ENCODE measurements around the gene MIPOL1.

Gene MIPOL1

DNA sequence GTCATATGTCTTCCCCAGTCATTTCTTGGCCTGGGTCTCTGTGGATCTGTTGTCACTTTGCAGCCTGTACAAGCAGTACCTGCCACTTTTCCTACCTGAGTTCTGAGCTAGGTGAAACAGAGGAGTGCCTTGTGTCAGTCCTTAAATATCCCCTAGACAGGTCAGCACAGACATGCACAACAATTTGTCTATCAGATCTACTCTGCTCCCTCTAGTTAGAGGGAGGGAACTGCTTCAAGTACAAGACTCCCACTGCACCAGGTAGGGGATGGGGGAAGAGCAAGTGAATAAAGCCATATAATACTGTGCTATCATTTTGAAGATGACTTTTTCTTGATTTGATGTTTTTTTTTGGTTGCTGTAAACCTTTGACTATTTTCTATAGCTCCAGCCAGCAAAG is 39.4 kb downstream of the MIPOL1 start:
- Histone ChIP-seq H3K4me3 (ENCODE audit: low read length) (no peak overlapping the region), H3K27ac (ENCODE audit: low read depth, low read length) (no peak overlapping the region), H3K4me1 (ENCODE audit: insufficient read depth, low read length) (0 out of 2 replicates have a peak, but pooled peaks cover 2% of the 10 kb centered on the region), H3K27me3 (ENCODE audit: insufficient read depth, low read length) (no peaks in the 10 kb centered on the region), H3K9ac (ENCODE audit: low read depth, low read length) (no peak overlapping the region), H3K9me3 (ENCODE audit: insufficient read depth, low read depth, low read length) (no peaks in the 10 kb centered on the region), H3K36me3 (ENCODE audit: insufficient read depth, low read length) (no peaks in the 10 kb centered on the region)

DNA sequence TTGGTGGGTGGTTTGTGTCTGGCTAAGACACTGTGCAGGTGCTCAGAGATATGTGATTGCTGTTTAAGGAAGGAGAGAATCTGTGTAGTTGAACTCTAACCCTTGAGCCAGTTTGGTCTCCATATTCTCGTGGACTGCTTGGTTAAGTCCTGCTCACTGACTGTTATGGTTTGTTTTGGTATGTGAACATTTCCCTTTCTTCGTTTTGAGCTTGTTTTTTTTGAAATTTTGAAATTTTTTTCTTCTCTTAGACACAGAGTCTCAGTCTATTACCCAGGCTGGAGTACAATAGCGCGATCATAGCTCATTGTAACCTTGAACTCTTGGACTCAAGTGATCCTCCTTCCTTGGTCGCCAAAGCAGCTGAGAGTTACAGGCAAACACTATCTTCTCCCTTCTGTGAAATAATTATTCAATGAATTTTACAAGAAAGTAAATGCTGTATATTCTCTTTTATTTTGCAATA is 40.0 kb downstream of the MIPOL1 start:
- Histone ChIP-seq H3K4me1 (ENCODE audit: insufficient read depth, low read length) (0 out of 2 replicates have a peak, but pooled peaks cover 2% of the 10 kb centered on the region), H3K9me3 (ENCODE audit: insufficient read depth, low read depth, low read length) (no peaks in the 10 kb centered on the region), H3K9ac (ENCODE audit: low read depth, low read length) (no peak overlapping the region), H3K27me3 (ENCODE audit: insufficient read depth, low read length) (no peaks in the 10 kb centered on the region), H3K27ac (ENCODE audit: low read depth, low read length) (no peak overlapping the region), H3K4me3 (ENCODE audit: low read length) (no peak overlapping the region), H3K36me3 (ENCODE audit: insufficient read depth, low read length) (no peaks in the 10 kb centered on the region)
- WGBS: 96% methylated on average over 5 of the region's 5 CpGs

DNA sequence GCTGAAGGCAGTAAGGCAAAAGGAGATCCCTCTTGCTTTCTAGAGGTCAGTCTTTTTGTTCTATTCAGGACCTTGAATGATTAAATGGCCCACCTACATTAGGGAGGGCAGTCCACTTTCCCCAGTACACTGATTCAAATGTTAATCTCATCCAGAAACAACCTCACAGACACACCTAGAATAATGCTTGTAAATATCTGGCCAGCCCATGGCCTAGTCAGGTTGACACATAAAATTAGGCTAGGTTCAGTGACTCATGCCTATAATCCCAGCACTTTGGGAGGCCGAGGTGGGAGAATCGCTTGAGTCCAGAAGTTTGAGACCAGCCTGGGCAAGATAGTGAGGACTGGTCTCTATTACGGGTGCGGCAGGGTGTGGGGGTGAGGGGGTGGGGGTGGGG is 43.5 kb downstream of the MIPOL1 start:
- Histone ChIP-seq H3K27me3 (ENCODE audit: insufficient read depth, low read length) (no peaks in the 10 kb centered on the region), H3K36me3 (ENCODE audit: insufficient read depth, low read length) (no peaks in the 10 kb centered on the region), H3K9me3 (ENCODE audit: insufficient read depth, low read depth, low read length) (no peaks in the 10 kb centered on the region), H3K27ac (ENCODE audit: low read depth, low read length) (no peak overlapping the region), H3K4me3 (ENCODE audit: low read length) (no peak overlapping the region), H3K4me1 (ENCODE audit: insufficient read depth, low read length) (0 out of 2 replicates have a peak, but pooled peaks cover 2% of the 10 kb centered on the region), H3K9ac (ENCODE audit: low read depth, low read length) (no peak overlapping the region)
- WGBS: 65% methylated on average over 4 of the region's 4 CpGs

DNA sequence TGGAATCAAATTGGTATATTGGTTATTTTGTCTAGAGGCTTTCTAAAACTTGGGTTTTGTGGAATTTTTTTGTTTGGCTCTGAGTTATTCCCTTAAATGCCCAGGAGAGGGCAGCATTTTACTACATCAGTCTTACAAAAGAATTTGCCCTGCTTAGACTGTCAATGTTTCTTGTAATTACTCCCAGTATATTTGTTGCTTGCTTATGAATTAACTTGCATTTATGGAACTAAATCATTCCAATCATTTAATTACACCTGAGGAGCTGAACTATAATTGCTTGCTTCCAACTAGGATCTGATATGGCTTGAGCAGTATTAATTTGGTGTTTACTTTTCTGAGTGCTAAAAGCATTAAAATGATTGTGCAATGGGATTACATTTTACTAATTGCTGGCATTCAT is 48.7 kb downstream of the MIPOL1 start:
- H3K9me3 ChIP-seq (ENCODE audit: insufficient read depth, low read depth, low read length): no peaks in the 10 kb centered on the region
- H3K36me3 ChIP-seq (ENCODE audit: insufficient read depth, low read length): no peaks in the 10 kb centered on the region
- no peaks in the 10 kb centered on the region for H3K27me3 ChIP-seq (ENCODE audit: insufficient read depth, low read length)
- no peak overlapping the region for H3K9ac ChIP-seq (ENCODE audit: low read depth, low read length)
- H3K27ac ChIP-seq (ENCODE audit: low read depth, low read length): no peak overlapping the region
- H3K4me1 ChIP-seq (ENCODE audit: insufficient read depth, low read length): no peaks in the 10 kb centered on the region
- no peak overlapping the region for H3K4me3 ChIP-seq (ENCODE audit: low read length)

DNA sequence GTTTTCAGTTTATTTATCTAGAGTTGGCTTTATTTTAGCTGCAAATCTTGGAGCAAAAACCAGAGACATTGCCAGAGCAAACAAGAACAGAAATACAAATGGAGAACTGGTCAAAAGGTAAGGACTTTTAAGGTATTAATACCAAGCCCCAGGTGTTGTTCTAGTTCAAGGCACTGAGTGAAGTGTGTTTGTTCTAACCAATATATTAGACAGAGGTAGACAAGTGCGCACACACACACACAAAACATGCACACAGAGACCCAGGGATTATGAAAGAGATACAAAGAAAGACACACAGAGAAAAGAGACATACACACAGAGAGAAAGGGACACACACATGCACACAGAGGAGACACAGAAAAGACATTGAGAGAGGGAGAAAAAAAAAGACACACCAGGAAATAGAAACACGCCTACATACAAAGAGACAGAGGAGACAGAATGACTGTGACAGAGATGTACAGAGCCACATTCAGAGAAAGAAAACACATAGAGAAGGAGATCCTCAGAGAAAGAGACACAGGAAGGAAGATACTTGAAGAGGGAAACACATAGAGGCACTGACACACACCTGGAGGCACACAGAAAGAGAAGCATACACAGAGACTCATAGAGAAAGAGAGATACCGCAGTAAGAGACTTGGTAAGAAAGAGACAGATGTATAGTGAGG is 50.2 kb downstream of the MIPOL1 start:
- no peak overlapping the region for H3K4me3 ChIP-seq (ENCODE audit: low read length)
- no peaks in the 10 kb centered on the region for H3K9me3 ChIP-seq (ENCODE audit: insufficient read depth, low read depth, low read length)
- H3K9ac ChIP-seq (ENCODE audit: low read depth, low read length): no peak overlapping the region
- WGBS: 98% methylated on average over 3 of the region's 3 CpGs
- H3K4me1 ChIP-seq (ENCODE audit: insufficient read depth, low read length): no peaks in the 10 kb centered on the region
- no peak overlapping the region for H3K27ac ChIP-seq (ENCODE audit: low read depth, low read length)
- H3K36me3 ChIP-seq (ENCODE audit: insufficient read depth, low read length): no peaks in the 10 kb centered on the region
- no peaks in the 10 kb centered on the region for H3K27me3 ChIP-seq (ENCODE audit: insufficient read depth, low read length)

DNA sequence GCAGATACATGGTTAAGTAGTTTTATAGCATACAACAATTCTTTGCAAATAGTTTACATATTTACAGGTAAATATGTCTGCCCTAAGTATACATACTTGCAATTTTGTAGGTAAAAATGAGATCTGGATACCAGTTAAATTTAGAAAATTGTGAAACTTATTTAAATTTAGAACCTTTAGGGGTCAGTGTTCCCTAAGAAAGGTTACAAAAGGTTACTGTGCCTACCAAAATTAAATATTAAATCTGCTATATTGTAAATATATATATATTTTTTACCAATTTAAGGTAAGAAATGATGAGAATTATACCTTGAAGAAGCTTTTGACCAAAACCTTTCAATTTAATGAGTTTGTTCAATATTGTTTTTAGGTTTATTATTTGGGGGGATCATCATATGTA is 54.0 kb downstream of the MIPOL1 start:
- Histone ChIP-seq H3K27me3 (ENCODE audit: insufficient read depth, low read length) (no peaks in the 10 kb centered on the region), H3K9ac (ENCODE audit: low read depth, low read length) (no peak overlapping the region), H3K36me3 (ENCODE audit: insufficient read depth, low read length) (no peaks in the 10 kb centered on the region), H3K4me3 (ENCODE audit: low read length) (no peak overlapping the region), H3K27ac (ENCODE audit: low read depth, low read length) (no peak overlapping the region), H3K4me1 (ENCODE audit: insufficient read depth, low read length) (peaks cover 6% of the 10 kb centered on the region; the same call in 1 of the 2 replicates), H3K9me3 (ENCODE audit: insufficient read depth, low read depth, low read length) (no peaks in the 10 kb centered on the region)

DNA sequence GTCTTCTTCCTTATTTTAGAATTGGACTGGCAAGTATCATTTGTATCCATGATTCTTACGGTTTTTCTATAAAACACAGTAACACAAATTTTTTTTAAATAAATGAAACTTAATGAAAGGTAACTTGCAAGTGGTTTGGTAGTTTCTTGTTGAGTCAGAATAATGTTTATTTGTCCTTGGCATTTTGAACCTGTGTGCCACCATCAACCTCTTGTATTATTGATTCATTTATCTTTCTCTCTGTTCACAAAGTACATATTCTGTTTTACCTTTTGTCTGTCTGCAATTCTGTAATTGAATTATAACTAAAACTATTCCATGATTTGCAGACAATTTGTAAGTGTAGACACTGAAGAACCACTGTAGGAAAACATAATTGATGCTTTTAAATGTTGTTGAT is 54.7 kb downstream of the MIPOL1 start:
- WGBS: no CpG with 5 or more reads among the region's 1 CpG
- H3K9me3 ChIP-seq (ENCODE audit: insufficient read depth, low read depth, low read length): no peaks in the 10 kb centered on the region
- peaks cover 12% of the 10 kb centered on the region; the same call in 1 of the 2 replicates for H3K4me1 ChIP-seq (ENCODE audit: insufficient read depth, low read length)
- H3K27me3 ChIP-seq (ENCODE audit: insufficient read depth, low read length): no peaks in the 10 kb centered on the region
- no peak overlapping the region for H3K4me3 ChIP-seq (ENCODE audit: low read length)
- no peak overlapping the region for H3K27ac ChIP-seq (ENCODE audit: low read depth, low read length)
- H3K36me3 ChIP-seq (ENCODE audit: insufficient read depth, low read length): no peaks in the 10 kb centered on the region
- H3K9ac ChIP-seq (ENCODE audit: low read depth, low read length): no peak overlapping the region

DNA sequence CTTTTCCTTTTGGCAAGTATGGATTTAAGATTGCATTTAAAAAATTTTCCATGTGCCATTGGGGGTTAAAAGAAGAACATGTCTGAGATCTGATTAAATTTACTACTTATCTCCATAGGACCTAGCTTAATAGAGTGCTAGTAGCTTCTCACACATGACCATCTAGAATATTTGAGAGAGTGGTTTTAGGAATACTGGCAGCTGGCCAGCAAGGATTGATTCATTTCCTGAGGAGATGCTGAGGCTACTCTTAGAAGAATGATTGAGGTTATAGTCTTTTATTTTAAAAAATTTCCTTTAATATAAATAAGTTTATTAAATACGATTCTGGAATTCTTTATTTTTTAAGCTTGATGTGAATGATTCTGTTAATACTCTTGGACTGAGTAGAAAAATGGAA is 56.2 kb downstream of the MIPOL1 start:
- Histone ChIP-seq H3K36me3 (ENCODE audit: insufficient read depth, low read length) (no peaks in the 10 kb centered on the region), H3K27me3 (ENCODE audit: insufficient read depth, low read length) (no peaks in the 10 kb centered on the region), H3K4me1 (ENCODE audit: insufficient read depth, low read length) (peaks cover 17% of the 10 kb centered on the region; the same call in 1 of the 2 replicates), H3K9ac (ENCODE audit: low read depth, low read length) (no peak overlapping the region), H3K9me3 (ENCODE audit: insufficient read depth, low read depth, low read length) (no peaks in the 10 kb centered on the region), H3K27ac (ENCODE audit: low read depth, low read length) (no peak overlapping the region), H3K4me3 (ENCODE audit: low read length) (no peak overlapping the region)
- 100% methylated on average over 1 of the region's 1 CpG for WGBS

DNA sequence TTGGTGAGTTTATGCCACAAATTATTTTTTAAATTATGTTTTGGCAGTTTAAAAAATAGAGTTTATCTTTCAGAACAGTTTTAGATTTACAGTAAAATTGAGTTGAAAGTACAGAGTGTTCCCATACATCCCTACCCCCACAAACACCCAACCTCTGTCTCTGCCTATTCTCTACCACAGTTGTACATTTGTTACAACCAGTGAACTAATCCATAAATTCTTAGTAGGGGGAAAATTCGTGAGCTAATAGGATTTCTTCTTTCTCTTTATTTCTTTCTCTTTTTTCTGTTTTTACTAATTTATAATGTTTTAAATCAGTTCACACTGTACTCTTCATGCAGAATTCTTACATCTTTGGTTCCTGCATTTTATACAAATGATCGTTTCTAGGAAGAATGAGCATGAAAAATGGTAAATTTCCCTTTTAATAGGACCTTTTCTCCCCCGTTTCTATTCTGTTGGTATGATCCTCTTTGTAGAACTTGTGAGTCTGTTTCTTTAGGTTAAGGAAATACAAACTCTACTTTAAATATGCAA is 56.7 kb downstream of the MIPOL1 start:
- no peaks in the 10 kb centered on the region for H3K27me3 ChIP-seq (ENCODE audit: insufficient read depth, low read length)
- no peaks in the 10 kb centered on the region for H3K9me3 ChIP-seq (ENCODE audit: insufficient read depth, low read depth, low read length)
- peaks cover 17% of the 10 kb centered on the region; the same call in 1 of the 2 replicates for H3K4me1 ChIP-seq (ENCODE audit: insufficient read depth, low read length)
- no peak overlapping the region for H3K27ac ChIP-seq (ENCODE audit: low read depth, low read length)
- WGBS: 100% methylated on average over 1 of the region's 3 CpGs
- no peak overlapping the region for H3K4me3 ChIP-seq (ENCODE audit: low read length)
- no peak overlapping the region for H3K9ac ChIP-seq (ENCODE audit: low read depth, low read length)
- no peaks in the 10 kb centered on the region for H3K36me3 ChIP-seq (ENCODE audit: insufficient read depth, low read length)

DNA sequence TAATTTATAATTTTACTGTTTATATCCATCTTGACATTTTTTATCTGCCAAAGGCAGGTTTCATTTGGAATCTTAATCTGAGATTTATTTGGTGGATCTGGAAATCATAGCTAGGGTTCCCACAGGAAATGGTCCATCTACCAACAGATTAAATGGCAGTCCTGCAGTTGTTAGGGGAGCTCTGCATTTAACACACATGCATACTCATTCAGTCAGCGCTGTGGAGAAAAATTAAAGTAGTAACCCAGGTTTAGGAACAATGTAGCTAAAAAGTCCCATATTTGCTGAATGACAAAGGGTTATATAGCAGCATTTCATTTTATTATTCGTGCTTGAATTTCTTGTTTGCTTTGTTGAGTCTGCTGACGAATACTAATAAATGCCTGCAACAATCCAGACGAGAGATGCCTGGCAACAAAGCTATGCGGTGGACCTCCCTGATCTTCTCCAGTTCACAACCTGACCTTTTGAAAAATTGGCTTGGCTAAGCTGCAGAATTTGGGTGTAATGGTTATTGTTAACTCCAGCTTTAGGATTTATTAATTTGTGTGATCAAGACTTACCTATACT is 59.8 kb downstream of the MIPOL1 start:
- 87% methylated on average over 5 of the region's 5 CpGs for WGBS
- H3K4me1 ChIP-seq (ENCODE audit: insufficient read depth, low read length): peaks cover 21% of the 10 kb centered on the region
- H3K36me3 ChIP-seq (ENCODE audit: insufficient read depth, low read length): no peaks in the 10 kb centered on the region
- H3K9ac ChIP-seq (ENCODE audit: low read depth, low read length): no peak overlapping the region
- H3K27ac ChIP-seq (ENCODE audit: low read depth, low read length): no peak overlapping the region
- no peaks in the 10 kb centered on the region for H3K9me3 ChIP-seq (ENCODE audit: insufficient read depth, low read depth, low read length)
- H3K27me3 ChIP-seq (ENCODE audit: insufficient read depth, low read length): no peaks in the 10 kb centered on the region
- no peak overlapping the region for H3K4me3 ChIP-seq (ENCODE audit: low read length)

DNA sequence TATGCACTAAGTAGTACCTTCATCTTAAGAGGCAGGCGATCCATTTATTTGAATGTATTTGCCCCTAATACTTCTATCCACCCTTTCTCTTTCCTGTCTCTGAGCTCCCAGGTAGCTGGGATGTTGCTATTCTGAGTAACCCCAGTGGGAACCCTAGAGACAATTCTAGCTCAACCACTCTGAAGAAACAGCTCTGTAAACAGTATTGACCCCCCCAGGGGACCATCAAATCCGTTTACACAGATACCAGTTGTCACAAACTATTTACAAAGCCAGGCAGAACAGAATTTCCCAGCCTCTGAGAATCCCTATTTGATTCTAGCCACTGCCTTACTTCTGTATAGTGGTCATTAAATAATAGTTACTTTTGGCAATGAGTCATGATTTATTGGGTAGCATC is 64.9 kb downstream of the MIPOL1 start:
- H3K9me3 ChIP-seq (ENCODE audit: insufficient read depth, low read depth, low read length): no peaks in the 10 kb centered on the region
- peaks cover 13% of the 10 kb centered on the region for H3K4me1 ChIP-seq (ENCODE audit: insufficient read depth, low read length)
- 67% methylated on average over 2 of the region's 2 CpGs for WGBS
- H3K4me3 ChIP-seq (ENCODE audit: low read length): no peak overlapping the region
- H3K27me3 ChIP-seq (ENCODE audit: insufficient read depth, low read length): no peaks in the 10 kb centered on the region
- no peak overlapping the region for H3K9ac ChIP-seq (ENCODE audit: low read depth, low read length)
- H3K36me3 ChIP-seq (ENCODE audit: insufficient read depth, low read length): no peaks in the 10 kb centered on the region
- no peak overlapping the region for H3K27ac ChIP-seq (ENCODE audit: low read depth, low read length)

Data from HUES64 (cell line).